Lung (tissue), 12 donors: ENCODE measurements around the gene VPS8. TPM values are rescaled to one million over a fixed set of nuclear protein-coding genes. Genes with fewer than 3 reads are reported as not detected.

Source experiments
- ATAC-seq: fragments of 200-7000 bp; cut with Tn5 transposase; one replicate; pipeline ENCODE4 v1.9.1; 2020; ENCODE audit warnings: moderate number of reproducible peaks; ENCODE audit not compliant: insufficient read depth, low FRiP score
- DNase-seq, 3 donors: peaks; one replicate each; pipeline ENCODE4 v3.0.0-alpha.2; 2013 to 2017
- H3K27ac ChIP-seq, 2 donors: one replicate each; pipeline ENCODE4 v1.5.1; 2013; ENCODE audit warnings: mild to moderate bottlenecking in 2 of 2, moderate library complexity in 2 of 2, control low read depth in 1 of 2, inconsistent platforms in 1 of 2, low read depth in 1 of 2, low read length in 1 of 2
- H3K27me3 ChIP-seq, 3 donors: one replicate each; pipeline ENCODE4 v1.5.1; 2013; ENCODE audit warnings: low read length in 2 of 3; ENCODE audit not compliant: control insufficient read depth in 3 of 3, insufficient read depth in 3 of 3
- H3K36me3 ChIP-seq, 4 donors: one replicate each; pipeline ENCODE4 v1.5.1; 2013; ENCODE audit warnings: low read length in 4 of 4, mild to moderate bottlenecking in 1 of 4, moderate library complexity in 1 of 4; ENCODE audit not compliant: control insufficient read depth in 4 of 4, insufficient read depth in 4 of 4
- H3K4me1 ChIP-seq, 5 donors: one replicate each; pipeline ENCODE4 v1.5.1; 2013; ENCODE audit warnings: low read length in 5 of 5, mild to moderate bottlenecking in 2 of 5, moderate library complexity in 1 of 5; ENCODE audit not compliant: control insufficient read depth in 5 of 5, insufficient read depth in 5 of 5
- H3K4me3 ChIP-seq: one replicate; pipeline ENCODE4 v1.5.1; 2013; ENCODE audit warnings: mild to moderate bottlenecking, control low read depth, moderate library complexity
- H3K9ac ChIP-seq, 2 donors: one replicate each; pipeline ENCODE4 v1.5.1; 2013; ENCODE audit warnings: low read length in 2 of 2, control low read depth in 1 of 2; ENCODE audit not compliant: insufficient read depth in 1 of 2
- H3K9me3 ChIP-seq, 4 donors: one replicate each; pipeline ENCODE4 v1.5.1; 2013; ENCODE audit warnings: low read length in 3 of 4, mild to moderate bottlenecking in 1 of 4, moderate library complexity in 1 of 4; ENCODE audit not compliant: control insufficient read depth in 4 of 4, insufficient read depth in 3 of 4
- CTCF ChIP-seq: IDR thresholded peaks from 2 replicates; pipeline ENCODE4 v1.5.1; 2012; ENCODE audit warnings: mild to moderate bottlenecking; ENCODE audit errors: control extremely low read depth, extremely low read depth
- WGBS, 2 donors: extraction: QIAGEN DNeasy Blood & Tissue Kit; methylation state at CpG; one replicate each; pipeline ENCODE4 v1.1.7; 2013; 5-methylcytosine and 5-hydroxymethylcytosine counted together
- polyA plus RNA-seq, 2 donors: library from polyadenylated mRNA; stranded (reverse); fragments of 200-250 nt; gene quantifications; one replicate each; pipeline ENCODE4 v1.2.1, GENCODE V29; 2013
- total RNA-seq, 2 donors: library from RNA; depleted of rRNA in 1 of 2; stranded (reverse); fragments of >200 nt in 1 of 2; gene quantifications; one replicate each; pipeline ENCODE4 v1.2.1, GENCODE V29; 2014 to 2021
- donor health status: control.
- donor health status: control.
- donor health status: Bipolar disorder and iron deficiency.
- donor health status: healthy.
- donor health status: DM: yes; HTN: yes; CAD: no.

The VPS8 gene
- total and polyA plus RNA-seq, 4 donors, result 13.9 to 184 (median 38.5) TPM

- no peak for ATAC-seq
Observed at GRCh38 chr3:185075547-185075946, 263.6 kb downstream of the VPS8 start.

GRCh38 chr3:185076219-185076618 lies 264.3 kb downstream of the VPS8 start:
- H3K27me3 ChIP-seq, result no peaks in the 10 kb centered on the region
- H3K9me3 ChIP-seq, result peaks cover 0 to 3% (median 0%) of the 10 kb centered on the region in 4 donors
- TF ChIP-seq CTCF, result no peak
- no peaks in the 10 kb centered on the region for H3K36me3 ChIP-seq
- no peak overlapping the region for H3K4me3 ChIP-seq
- ATAC-seq (no peak), DNase-seq (no peak)
- H3K27ac ChIP-seq, result no peak overlapping the region
- no peaks in the 10 kb centered on the region for H3K4me1 ChIP-seq
- WGBS, 2 donors, result 85 to 86% methylated on average over 8 of the region's 8 CpGs
- no peak overlapping the region for H3K9ac ChIP-seq

More at GRCh38 chr3:185075547-185075946, 263.6 kb downstream of the VPS8 start:
- Histone ChIP-seq H3K9me3 (peaks cover 0 to 5% (median 0%) of the 10 kb centered on the region in 4 donors), H3K9ac (no peak overlapping the region), H3K27ac (no peak overlapping the region), H3K4me3 (no peak overlapping the region), H3K27me3 (no peaks in the 10 kb centered on the region), H3K36me3 (no peaks in the 10 kb centered on the region), H3K4me1 (peaks cover 0 to 1% (median 0%) of the 10 kb centered on the region in 5 donors)
- DNase-seq, result no peak
- 95 to 96% methylated on average over 13 of the region's 13 CpGs for WGBS, 2 donors
- TF ChIP-seq CTCF, result no peak

GRCh38 chr3:185079625-185080024 lies 267.7 kb downstream of the VPS8 start:
- Histone ChIP-seq H3K4me1 (no peaks in the 10 kb centered on the region), H3K27ac (no peak overlapping the region), H3K9me3 (peaks cover 0 to 3% (median 0%) of the 10 kb centered on the region in 4 donors), H3K9ac (no peak overlapping the region), H3K4me3 (no peak overlapping the region), H3K27me3 (no peaks in the 10 kb centered on the region), H3K36me3 (peaks cover 0 to 6% (median 4%) of the 10 kb centered on the region in 4 donors)
- TF ChIP-seq CTCF, result no peak
- DNase-seq, result no peak
- WGBS, 2 donors, result 68 to 83% methylated on average over 1 of the region's 1 CpG
- no peak for ATAC-seq

GRCh38 chr3:185081521-185081920 lies 269.6 kb downstream of the VPS8 start:
- H3K4me3 ChIP-seq, result no peak overlapping the region
- no peaks in the 10 kb centered on the region for H3K4me1 ChIP-seq
- no peak overlapping the region for H3K27ac ChIP-seq
- no peak for DNase-seq
- H3K9me3 ChIP-seq, result peaks cover 0 to 3% (median 0%) of the 10 kb centered on the region in 4 donors
- no peak for TF ChIP-seq CTCF
- no peaks in the 10 kb centered on the region for H3K27me3 ChIP-seq
- ATAC-seq, result no peak
- peaks cover 0 to 6% (median 4%) of the 10 kb centered on the region in 4 donors for H3K36me3 ChIP-seq
- WGBS, 2 donors, result 91 to 93% methylated on average over 1 of the region's 1 CpG
- no peak overlapping the region for H3K9ac ChIP-seq
